Measurements from ENCODE around the gene TCTN2.

The TCTN2 gene

DNA sequence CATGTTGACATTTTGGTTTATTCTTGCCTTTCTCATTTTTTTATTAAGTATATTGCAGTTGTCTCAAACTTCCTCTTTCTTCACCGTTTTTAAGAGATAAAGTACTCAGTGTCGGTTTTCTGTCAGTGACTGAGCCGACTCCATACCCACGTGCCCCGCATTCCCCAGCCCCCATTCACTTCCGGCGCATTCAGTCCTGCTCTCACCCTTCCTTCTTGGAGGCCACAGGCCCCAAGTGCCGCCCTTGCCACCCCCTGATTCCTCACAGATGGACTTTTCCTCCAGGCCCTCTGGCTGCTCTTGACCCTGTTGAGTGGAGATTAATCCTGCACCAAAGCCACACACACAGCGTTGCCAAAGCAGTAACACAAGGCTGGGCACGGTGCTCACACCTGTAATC, 72.1 kb downstream of the TCTN2 start:
- no peak for DNase-seq

GRCh38 chr12:123744836-123745235, 73.9 kb downstream of the TCTN2 start:
- DNase-seq, result no peak

DNA sequence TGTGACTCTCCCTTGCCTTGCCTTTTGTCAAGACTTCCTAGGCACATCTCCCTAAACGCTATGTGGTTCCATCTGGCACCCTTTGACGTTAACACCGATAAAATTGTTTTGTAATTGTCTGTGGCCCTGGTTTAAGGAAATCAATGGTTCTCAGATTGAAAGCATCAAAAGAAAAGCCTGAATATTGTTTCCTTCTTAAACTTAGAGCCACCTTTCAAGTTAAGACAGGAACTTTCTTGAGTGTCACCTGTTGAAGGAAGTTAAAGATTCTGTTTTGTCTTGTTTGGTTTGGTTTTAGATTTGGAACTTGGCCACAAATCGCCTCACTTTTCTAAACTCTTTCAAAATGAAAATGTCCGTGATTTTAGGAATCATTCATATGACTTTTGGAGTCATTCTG, 76.4 kb downstream of the TCTN2 start:
- no peak for DNase-seq

DNA sequence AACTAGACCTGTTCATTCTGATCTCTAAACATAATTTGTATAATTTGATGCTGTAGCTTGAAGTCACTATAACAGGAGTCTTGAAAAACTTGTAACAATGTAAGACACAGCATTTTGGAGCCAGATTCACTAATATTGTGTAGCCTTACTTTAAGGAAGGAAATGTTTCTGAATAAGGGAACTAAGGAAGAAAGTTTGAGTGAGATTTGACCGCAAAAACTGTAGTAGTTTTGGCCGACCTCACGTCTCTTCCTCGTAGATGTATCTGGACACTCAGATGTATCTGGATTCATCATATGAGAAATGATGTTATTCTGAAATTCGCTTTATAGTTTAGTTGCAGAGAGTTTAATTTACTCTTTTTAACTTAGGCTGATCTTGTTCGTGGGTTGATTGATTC, 77.2 kb downstream of the TCTN2 start:
- DNase-seq, result no peak

DNA sequence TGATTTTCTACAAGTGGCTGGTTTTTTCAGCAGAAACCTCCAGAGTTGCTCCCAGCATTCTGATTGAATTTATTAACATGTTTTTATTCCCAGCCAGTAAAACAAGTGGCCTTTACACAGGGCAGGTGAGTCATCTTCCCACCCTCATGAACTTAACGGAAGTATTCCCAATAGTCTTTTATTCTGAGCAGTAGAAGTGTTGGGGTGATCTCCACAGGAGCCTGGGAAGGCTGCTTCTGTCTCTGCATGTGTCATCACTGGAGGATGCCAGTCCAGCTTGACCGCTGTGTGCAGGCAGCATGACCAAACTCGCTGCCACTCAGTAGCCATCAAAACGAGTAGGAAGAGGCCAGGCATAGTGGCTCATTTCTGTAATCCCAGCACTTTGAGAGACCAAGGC, 77.7 kb downstream of the TCTN2 start:
- no peak for DNase-seq

- DNase-seq, result no peak
These were observed 78.4 kb downstream of the TCTN2 start for GRCh38 chr12:123749355-123749754.

DNA sequence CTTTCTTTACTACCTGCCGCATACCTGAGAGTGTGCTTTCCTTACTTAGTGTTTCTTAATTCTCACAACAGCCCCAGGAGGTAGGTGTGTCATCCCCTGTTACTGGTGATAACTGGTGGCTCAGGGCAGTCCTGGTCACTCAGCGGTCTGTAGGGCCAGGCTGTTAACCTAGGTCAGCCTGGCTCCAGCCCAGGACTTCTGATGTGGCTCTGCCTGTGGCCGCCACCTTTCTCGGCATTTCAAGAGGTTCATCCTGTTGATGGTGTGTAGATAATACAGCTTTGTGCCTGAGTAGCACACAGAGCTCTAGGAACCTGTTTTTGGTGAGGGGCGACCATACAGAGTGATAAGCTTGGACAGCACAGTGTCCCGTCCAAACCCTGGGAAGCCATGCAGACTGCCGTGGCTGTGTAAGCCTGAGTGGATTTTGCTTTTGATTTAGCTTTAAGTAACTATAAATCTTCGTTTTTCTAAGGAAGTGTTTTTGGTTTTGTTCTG, 79.3 kb downstream of the TCTN2 start:
- no peak for DNase-seq

GRCh38 chr12:123752046-123752445, 81.1 kb downstream of the TCTN2 start:
- DNase-seq, result no peak

DNA sequence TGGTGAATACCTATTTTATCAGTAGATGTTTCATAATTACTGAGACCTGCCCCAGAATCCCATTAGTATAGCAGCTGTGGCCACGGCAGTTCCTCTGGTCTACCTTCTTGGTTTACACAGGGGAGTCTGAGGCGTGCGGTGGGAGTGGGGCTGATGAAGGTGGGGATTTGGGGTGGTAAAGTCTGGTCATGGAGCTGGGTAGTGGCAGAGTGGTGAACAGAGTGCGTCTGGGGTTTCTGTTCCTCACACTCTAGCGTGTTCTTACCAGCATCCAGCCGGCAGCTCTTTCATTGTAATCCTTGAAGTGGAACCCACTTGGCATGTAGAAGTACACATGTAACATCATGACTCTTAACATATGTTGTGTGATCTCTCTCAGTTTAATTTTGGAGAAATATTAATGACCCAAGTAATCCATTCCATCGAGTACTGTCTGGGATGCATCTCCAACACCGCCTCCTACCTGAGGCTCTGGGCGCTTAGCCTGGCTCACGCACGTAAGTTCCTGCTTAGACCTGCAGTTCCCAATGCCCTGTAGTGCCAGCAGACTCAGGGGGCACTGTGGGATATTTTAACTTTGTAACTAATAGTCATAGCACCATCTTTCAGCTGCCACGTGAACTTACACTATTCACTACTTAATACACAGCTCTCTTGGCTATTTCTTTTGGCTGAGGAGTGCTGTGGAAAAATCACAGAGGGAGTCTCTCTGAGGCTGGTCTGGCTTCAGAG, 83.3 kb downstream of the TCTN2 start:
- no peak for DNase-seq

DNA sequence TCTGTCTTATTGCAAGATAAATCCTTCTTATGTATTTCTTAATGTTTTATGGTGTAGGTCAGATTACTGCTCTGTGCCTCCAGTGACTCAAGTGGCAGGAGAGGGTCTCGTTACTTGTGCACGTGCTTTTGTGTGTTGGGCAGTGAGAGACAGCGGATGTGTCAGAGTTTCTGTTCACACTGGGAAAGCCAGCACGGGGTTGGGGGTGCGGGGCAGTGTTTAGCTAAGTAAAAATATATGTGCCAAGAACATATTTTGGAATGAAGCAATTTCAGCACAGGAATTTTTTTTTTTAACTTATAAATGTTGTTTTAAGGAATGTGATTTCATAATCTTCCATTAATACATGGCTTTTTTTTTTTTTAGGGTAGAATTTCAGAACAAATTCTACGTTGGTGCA, 86.6 kb downstream of the TCTN2 start:
- DNase-seq, result peak; percentile 58
